Activated naive CD8-positive, alpha-beta T cell (primary cell): ENCODE measurements around the gene UGDH.

Source experiments
- H3K27ac Mint-ChIP-seq: one replicate; pipeline ENCODE4 v1.8.0; 2021; ENCODE audit warnings: mixed read lengths
- H3K27me3 Mint-ChIP-seq: one replicate; pipeline ENCODE4 v1.8.0; 2021; ENCODE audit warnings: mixed read lengths
- H3K36me3 Mint-ChIP-seq: one replicate; pipeline ENCODE4 v1.8.0; 2021; ENCODE audit warnings: mixed read lengths
- H3K4me1 Mint-ChIP-seq: one replicate; pipeline ENCODE4 v1.8.0; 2021; ENCODE audit warnings: low read depth, mixed read lengths
- H3K4me3 Mint-ChIP-seq: one replicate; pipeline ENCODE4 v1.8.0; 2021; ENCODE audit warnings: mild to moderate bottlenecking, mixed read lengths
- H3K9me3 Mint-ChIP-seq: one replicate; pipeline ENCODE4 v1.8.0; 2021; ENCODE audit warnings: low read depth, mixed read lengths

The UGDH gene

DNA sequence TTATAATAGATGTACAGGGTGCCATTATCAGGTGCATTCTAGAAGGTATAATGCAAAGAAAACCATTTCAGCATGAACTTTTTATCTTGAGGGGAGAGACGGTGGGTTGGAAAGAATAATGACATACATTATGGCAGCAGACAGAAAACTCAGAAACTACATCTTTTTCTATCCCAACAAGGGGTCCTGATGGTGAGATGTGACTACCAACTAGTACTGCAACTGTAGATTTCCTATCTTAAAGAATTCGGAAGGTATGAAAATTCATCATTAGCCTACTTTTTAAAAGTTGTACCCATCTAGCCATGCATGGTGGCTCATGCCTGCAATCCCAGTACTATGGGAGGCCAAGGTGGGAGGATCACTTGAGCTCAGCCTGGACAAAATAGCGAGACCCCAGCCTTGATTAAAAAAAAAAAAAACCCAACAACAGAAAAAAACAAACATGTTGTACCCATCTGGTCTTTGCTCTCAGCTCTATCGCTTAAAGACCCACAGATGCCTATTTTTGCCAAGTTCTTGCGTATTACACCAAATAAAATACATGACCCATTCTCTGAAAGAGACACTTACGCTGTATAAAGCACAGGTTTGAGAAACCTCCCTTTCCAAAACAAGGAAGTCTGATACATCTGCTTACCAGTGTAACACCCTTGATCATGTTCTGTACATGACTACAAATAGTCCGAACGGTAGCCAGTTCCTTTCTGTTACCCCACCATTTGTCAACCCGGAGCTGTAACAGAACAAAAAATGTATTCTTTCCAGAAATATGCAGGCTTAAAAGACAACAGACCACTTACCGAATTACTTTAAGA, 70.1 kb downstream of the UGDH start:
- Mint-ChIP-seq H3K27me3 (no peaks in the 10 kb centered on the region), H3K4me3 (peak overlapping the region; percentile 99), H3K4me1 (peaks cover 56% of the 10 kb centered on the region), H3K9me3 (no peaks in the 10 kb centered on the region), H3K27ac (peak overlapping the region; percentile 99), H3K36me3 (peaks cover 32% of the 10 kb centered on the region)

DNA sequence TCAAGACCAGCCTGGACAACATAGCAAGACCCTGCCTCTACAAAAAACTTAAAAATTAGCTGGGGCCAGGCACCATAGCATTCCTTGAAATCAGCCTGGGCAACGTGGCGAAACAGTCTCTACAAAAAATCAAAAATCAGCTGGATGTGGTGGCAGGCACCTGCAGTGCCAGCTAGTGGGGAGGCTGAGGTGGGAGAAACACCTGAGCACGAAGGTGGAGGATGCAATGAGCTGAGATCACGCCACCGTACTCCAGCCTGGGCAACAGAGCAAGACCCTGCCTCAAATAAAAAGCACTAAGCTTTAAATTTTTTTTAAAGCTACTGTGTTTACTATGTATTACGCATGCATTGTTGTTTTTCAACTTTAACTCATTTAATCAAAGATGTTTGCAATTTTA, 71.8 kb downstream of the UGDH start:
- Mint-ChIP-seq H3K9me3 (no peaks in the 10 kb centered on the region), H3K27ac (peak overlapping the region; percentile 50), H3K4me3 (peak overlapping the region; percentile 99), H3K27me3 (no peaks in the 10 kb centered on the region), H3K36me3 (peaks cover 34% of the 10 kb centered on the region), H3K4me1 (peaks cover 58% of the 10 kb centered on the region)

DNA sequence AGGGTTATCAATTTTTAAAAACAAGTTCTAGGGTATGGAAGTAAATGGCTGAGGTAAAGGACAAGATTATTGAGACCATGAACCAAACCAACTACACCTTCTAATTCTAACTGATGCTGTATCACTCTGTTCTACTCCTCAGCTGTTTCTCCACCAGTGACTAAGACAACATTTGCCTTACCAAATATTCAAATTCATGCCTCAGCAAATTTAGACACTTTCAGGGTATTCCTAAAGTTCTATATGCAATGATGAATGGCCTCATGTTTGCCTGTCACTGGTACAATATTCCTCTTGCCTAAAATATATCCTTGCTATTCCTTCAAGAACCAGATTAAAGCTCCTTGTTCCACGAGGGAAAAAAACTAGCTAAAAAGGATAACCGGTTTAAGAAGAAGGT, 73.5 kb downstream of the UGDH start:
- H3K4me1 Mint-ChIP-seq = peaks cover 53% of the 10 kb centered on the region
- peak overlapping the region; percentile 99 for H3K4me3 Mint-ChIP-seq
- H3K27ac Mint-ChIP-seq = peak overlapping the region; percentile 75
- H3K36me3 Mint-ChIP-seq = peaks cover 34% of the 10 kb centered on the region
- no peaks in the 10 kb centered on the region for H3K27me3 Mint-ChIP-seq
- no peaks in the 10 kb centered on the region for H3K9me3 Mint-ChIP-seq

DNA sequence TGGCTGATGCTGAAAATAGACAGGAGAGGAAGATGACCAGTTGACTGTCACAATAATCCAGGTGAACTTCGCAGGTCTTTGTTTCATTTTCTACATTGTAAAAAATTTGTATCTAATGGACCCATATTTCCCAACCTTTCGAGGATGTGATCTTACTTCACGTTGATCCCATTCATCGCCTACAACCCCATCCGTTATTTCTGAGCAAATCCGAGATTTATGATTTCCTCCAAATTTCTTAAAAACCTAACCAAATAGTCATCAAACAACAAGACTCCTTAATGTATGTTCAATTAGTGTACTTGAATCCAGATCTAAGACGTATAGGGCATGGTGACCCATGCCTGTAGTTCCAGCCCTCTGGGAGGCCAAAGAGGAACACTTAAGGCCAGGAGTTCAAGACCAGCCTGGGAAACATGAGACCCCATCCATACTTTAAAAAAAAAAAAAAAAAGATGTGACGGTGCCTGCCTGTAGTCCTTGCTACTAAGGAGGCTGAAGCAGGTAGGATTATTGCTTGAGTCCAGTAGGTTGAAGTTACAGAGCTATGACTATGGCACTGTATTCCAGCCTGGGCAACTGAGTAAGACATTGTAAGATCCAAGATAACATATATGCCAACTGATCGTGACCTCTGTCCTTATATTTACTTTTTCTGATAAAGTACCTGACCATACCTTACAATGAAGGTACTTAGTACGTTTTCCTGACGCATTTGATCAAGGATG, 74.2 kb downstream of the UGDH start:
- peak overlapping the region; percentile 82 for H3K27ac Mint-ChIP-seq
- H3K27me3 Mint-ChIP-seq = no peaks in the 10 kb centered on the region
- H3K9me3 Mint-ChIP-seq = no peaks in the 10 kb centered on the region
- peak overlapping the region; percentile 52 for H3K4me3 Mint-ChIP-seq
- peaks cover 30% of the 10 kb centered on the region for H3K36me3 Mint-ChIP-seq
- H3K4me1 Mint-ChIP-seq = peaks cover 53% of the 10 kb centered on the region

DNA sequence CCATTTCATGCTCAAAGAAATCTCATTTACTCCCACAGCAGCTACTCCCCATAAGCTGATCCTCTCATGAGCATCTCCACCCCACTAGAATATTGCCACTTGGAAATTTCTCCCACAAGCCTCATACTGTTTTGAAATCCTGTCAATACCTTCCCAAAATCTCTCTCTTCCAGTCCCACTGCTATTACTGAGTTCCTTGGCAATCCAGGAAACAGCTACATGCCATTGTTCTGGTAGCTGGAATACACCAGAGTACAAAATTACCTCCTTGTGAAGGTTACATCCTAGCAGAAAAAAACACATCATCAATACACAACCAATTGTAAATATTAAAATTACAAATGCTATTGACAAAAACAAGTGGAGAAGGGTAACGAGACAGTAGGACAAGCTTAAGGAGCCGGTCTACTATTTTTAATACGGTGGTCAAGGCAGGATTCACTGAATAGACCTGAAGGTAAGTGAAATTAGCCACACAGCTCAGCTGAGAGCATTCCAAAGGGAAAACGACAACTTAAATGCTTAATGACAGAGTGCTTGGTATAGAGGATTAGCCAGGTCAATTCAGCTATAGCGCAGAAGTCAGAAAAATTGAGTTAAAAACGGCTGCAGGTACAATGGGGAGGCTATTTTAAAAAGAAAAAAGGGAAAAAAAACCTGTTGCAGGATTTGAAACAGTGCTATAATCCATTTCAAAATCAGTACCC, 74.9 kb downstream of the UGDH start:
- H3K4me3 Mint-ChIP-seq = no peak overlapping the region
- H3K27me3 Mint-ChIP-seq = no peaks in the 10 kb centered on the region
- peaks cover 24% of the 10 kb centered on the region for H3K36me3 Mint-ChIP-seq
- H3K27ac Mint-ChIP-seq = peak overlapping the region; percentile 82
- H3K4me1 Mint-ChIP-seq = peaks cover 60% of the 10 kb centered on the region
- no peaks in the 10 kb centered on the region for H3K9me3 Mint-ChIP-seq

DNA sequence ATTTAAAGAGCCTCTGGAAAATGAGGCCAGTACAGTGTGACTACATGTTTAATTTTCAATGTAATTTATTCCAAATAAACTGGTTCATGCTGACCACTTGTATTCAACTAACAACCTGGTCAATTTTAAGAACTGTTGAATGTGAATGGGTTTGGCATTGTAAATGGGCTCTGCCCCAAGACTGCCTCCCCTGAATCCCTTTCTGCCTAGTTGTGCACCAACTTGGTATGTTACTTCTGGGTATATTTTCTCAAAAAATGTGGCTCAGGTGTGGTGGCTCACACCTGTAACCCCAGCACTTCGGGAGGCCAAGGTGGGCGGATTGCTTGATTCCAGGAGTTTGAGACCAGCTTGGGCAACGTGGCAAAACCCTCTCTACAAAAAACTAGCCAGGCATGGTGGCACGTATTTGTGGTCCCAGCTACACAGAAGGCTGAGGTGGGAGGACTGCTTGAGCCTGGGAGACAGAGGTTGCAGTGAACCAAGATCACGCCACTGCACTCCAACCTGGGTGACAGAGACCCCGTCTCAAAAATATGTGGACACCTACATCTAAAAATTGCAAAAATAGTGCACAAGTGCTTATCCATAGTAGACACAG, 75.7 kb downstream of the UGDH start:
- no peak overlapping the region for H3K4me3 Mint-ChIP-seq
- H3K27ac Mint-ChIP-seq = peak overlapping the region; percentile 81
- H3K9me3 Mint-ChIP-seq = no peaks in the 10 kb centered on the region
- H3K36me3 Mint-ChIP-seq = peaks cover 16% of the 10 kb centered on the region
- no peaks in the 10 kb centered on the region for H3K27me3 Mint-ChIP-seq
- peaks cover 56% of the 10 kb centered on the region for H3K4me1 Mint-ChIP-seq

DNA sequence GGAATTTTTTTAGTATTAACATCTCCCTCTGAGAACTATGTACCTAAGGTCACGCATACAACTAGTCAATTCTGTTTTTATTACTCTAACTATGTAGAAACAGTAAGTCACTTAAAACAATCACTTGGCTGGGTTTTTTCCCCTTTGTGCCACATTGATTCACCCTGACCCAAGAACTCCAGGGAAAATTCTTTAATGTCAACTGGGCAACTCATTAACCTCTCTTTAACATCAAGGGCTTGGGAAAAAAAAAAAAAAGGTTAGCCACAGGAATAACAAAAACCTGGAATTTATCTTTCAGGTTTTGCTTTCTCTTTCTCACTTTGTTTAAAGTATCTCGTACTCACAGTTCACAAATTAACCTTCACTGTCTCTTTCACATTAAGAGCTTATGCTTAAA, 76.6 kb downstream of the UGDH start:
- peak overlapping the region; percentile 81 for H3K27ac Mint-ChIP-seq
- H3K9me3 Mint-ChIP-seq = no peaks in the 10 kb centered on the region
- H3K36me3 Mint-ChIP-seq = peaks cover 16% of the 10 kb centered on the region
- peaks cover 49% of the 10 kb centered on the region for H3K4me1 Mint-ChIP-seq
- H3K27me3 Mint-ChIP-seq = no peaks in the 10 kb centered on the region
- no peak overlapping the region for H3K4me3 Mint-ChIP-seq
